ENCODE results near the gene SLC19A1.

The SLC19A1 gene

GRCh38 chr21:45542242-45542666, at the start of gene SLC19A1:
Gene SLC19A1 (minus strand): TSS chr21:45542440. CDS start chr21:45537959, 4,481 bp downstream.
- DNase-seq: peak; percentile 85

GRCh38 chr21:45591619-45592207, 49.5 kb upstream of the SLC19A1 start:
- no peak for DNase-seq

GRCh38 chr21:45590726-45591618, 48.7 kb upstream of the SLC19A1 start:
- peak; percentile 61 for DNase-seq

- DNase-seq: peak; percentile 72
Observed at GRCh38 chr21:45590246-45590725, 48.0 kb upstream of the SLC19A1 start.

GRCh38 chr21:45589686-45590245, 47.5 kb upstream of the SLC19A1 start:
- DNase-seq: no peak

GRCh38 chr21:45588871-45589491, 46.7 kb upstream of the SLC19A1 start:
- no peak for DNase-seq

GRCh38 chr21:45588086-45588825, 46.0 kb upstream of the SLC19A1 start:
- DNase-seq: no peak

GRCh38 chr21:45586289-45586858, 44.1 kb upstream of the SLC19A1 start:
- no peak for DNase-seq

GRCh38 chr21:45584786-45585185, 42.5 kb upstream of the SLC19A1 start:
- DNase-seq: no peak

GRCh38 chr21:45583831-45584509, 41.7 kb upstream of the SLC19A1 start:
- no peak for DNase-seq

- no peak for DNase-seq
Observed at GRCh38 chr21:45582128-45582527, 39.9 kb upstream of the SLC19A1 start.

GRCh38 chr21:45581322-45581712, 39.1 kb upstream of the SLC19A1 start:
- no peak for DNase-seq

- DNase-seq: no peak
Observed at GRCh38 chr21:45580576-45581321, 38.5 kb upstream of the SLC19A1 start.

- no peak for DNase-seq
Observed at GRCh38 chr21:45580181-45580575, 37.9 kb upstream of the SLC19A1 start.

GRCh38 chr21:45579383-45580180, 37.3 kb upstream of the SLC19A1 start:
- no peak for DNase-seq

- no peak for DNase-seq
Observed at GRCh38 chr21:45578811-45579381, 36.7 kb upstream of the SLC19A1 start.

- DNase-seq: no peak
Observed at GRCh38 chr21:45578176-45578801, 36.0 kb upstream of the SLC19A1 start.

- DNase-seq: no peak
Observed at GRCh38 chr21:45577801-45578175, 35.5 kb upstream of the SLC19A1 start.

All from CD4-positive, alpha-beta T cell treated with Interleukin-6 for 4 hours (primary cell).